HG03095 (cell line): ENCODE data around the gene MFAP4.

ENCODE experiments used
- ATAC-seq: cut with Tn5 transposase; IDR thresholded peaks from one replicate; pipeline ENCODE4 v1.9.1; 2021; ENCODE audit warnings: moderate library complexity; ENCODE audit not compliant: unreplicated experiment

MFAP4 gene

GRCh38 chr17:19336938-19337711 is 49.9 kb downstream of the MFAP4 start:
- no peak for ATAC-seq

GRCh38 chr17:19335951-19336631 is 50.9 kb downstream of the MFAP4 start:
- no peak for ATAC-seq

- ATAC-seq = no peak
Observed at GRCh38 chr17:19334331-19334730, 52.7 kb downstream of the MFAP4 start.

- no peak for ATAC-seq
Observed at GRCh38 chr17:19333736-19334290, 53.2 kb downstream of the MFAP4 start.
